Heart left ventricle (tissue), 13 donors: ENCODE results near the gene OPN3.

ENCODE experiments used
- CTCF ChIP-seq, 12 donors: fragments of 200-600 bp; sonication (generic) in 4 of 12; IDR thresholded peaks; one replicate each; pipeline versions ENCODE4 v1.5.0 to v1.8.0; 2018 to 2022; ENCODE audit warnings: antibody characterized with exemption in 12 of 12, mild to moderate bottlenecking in 5 of 12
- POLR2A ChIP-seq, 2 donors: fragments of 450-650 bp; IDR thresholded peaks; one replicate each; pipeline ENCODE4 v1.6.1; 2017; ENCODE audit warnings: antibody characterized with exemption in 2 of 2, mild to moderate bottlenecking in 2 of 2, moderate library complexity in 2 of 2
- donor health status: ischemic (EF 13 %, LVEDD 7.1; RV severe dilation, severe dysfunction).
- donor health status: DM: no; HTN: yes; CAD: no.
- donor health status: DM: no; HTN: no; CAD: no.
- donor health status: ischemic (EF 25% LVEDD 6.9; RV normal size, moderate dysfunction).
- donor health status: ischemic (EF 25% LVEDD 5.7; RV mildly dilated, moderate dysfunction).
- donor health status: ischemic (EF 35%, LVEDD 5.7; RV mildly dilated, moderate dysfunction).
- donor health status: nonischemic (EF 11% LVEDD 7.7; RV severe dilation, severe dysfunction).
- donor health status: DM: yes; HTN: yes; CAD: no.
- donor health status: PGD.
- donor health status: ischemic (EF 29% LVEDD 5.4; RV normal size, mild dysfunction).
- donor health status: nonischemic (EF 23%, LVEDD 6.1; RV moderate dilation, normal function).

- TF ChIP-seq CTCF (IDR thresholded peaks at IDR 0.05): no peak
- no peak for TF ChIP-seq POLR2A (IDR thresholded peaks at IDR 0.05)
Observed at GRCh38 chr1:241672301-241672700, 32.1 kb upstream of the OPN3 start.
